GM19455 (cell line): ENCODE results near the gene RAB3IL1.
A peak's percentile ranks its signal among the peaks of the same experiment; 100 is the strongest.

Source experiments
- ATAC-seq: cut with Tn5 transposase; IDR thresholded peaks from one replicate; pipeline ENCODE4 v1.9.1; 2021; ENCODE audit not compliant: unreplicated experiment

Gene RAB3IL1

GRCh38 chr11:61905801-61906521 is 11.4 kb downstream of the RAB3IL1 start:
- ATAC-seq = no peak

GRCh38 chr11:61905067-61905696 is 12.2 kb downstream of the RAB3IL1 start:
- no peak for ATAC-seq

- ATAC-seq = no peak
These were observed 12.8 kb downstream of the RAB3IL1 start for GRCh38 chr11:61904539-61905048.

DNA sequence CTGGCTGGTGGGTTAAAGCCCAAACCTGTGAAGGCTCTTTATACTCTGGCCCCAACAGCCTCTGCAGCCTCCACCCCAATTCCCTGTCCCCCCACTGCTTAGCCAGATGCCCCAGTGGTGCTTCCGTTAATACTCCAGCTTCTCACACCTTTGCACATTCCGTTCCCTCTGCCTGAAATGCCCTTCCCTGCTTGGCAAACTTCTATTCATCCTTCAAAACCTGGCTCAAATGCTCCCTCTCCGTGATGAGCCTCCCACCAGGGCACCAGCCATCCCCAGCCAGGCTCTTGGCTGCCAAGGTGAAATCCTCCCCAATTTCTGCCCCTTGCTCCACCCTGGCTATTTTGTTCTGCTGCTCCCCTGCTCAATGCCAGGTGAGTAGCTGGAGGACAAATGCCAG is 13.5 kb downstream of the RAB3IL1 start:
- ATAC-seq = no peak

- no peak for ATAC-seq
These were observed 15.1 kb downstream of the RAB3IL1 start for GRCh38 chr11:61902313-61902712.

GRCh38 chr11:61901397-61901796 is 16.0 kb downstream of the RAB3IL1 start:
- no peak for ATAC-seq

- ATAC-seq = no peak
These were observed 17.1 kb downstream of the RAB3IL1 start for GRCh38 chr11:61900251-61900650.

DNA sequence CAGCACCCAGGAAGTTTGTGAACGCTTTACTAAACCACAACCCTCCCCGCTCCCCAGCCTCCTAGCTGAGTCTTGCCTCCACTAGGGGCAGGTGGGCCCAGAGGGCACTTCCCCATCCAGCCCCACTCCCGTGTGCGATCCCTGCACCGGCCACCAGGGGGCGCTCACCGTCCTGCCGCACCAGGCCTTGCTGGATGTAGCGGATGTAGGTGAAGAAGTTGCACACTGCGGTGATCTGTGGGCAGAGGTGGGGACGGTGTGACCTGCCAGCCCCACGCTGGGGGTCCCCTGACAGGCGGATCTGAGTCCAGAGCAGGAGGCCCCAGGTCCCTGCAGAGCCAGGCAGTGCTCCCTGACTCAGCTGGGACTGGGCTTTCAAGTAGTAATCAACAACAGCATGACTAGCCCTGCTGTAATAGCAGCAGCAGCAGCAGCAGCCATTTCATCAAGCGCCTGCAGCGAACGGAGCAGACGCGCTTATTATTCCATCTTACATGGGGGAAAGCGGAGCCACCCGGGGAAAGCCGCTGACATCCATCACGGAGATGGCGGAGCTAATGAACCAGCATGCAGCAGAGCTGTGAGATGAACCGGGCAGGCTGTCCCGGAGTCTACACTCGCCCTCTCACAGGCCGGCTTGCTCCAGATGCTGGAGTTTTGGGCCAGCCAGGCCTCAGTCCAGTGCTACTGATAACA is 18.1 kb downstream of the RAB3IL1 start:
- ATAC-seq = peak; percentile 77

GRCh38 chr11:61898247-61898582 is 19.2 kb downstream of the RAB3IL1 start:
- ATAC-seq = no peak

GRCh38 chr11:61897387-61898246 is 19.7 kb downstream of the RAB3IL1 start:
- ATAC-seq = no peak

DNA sequence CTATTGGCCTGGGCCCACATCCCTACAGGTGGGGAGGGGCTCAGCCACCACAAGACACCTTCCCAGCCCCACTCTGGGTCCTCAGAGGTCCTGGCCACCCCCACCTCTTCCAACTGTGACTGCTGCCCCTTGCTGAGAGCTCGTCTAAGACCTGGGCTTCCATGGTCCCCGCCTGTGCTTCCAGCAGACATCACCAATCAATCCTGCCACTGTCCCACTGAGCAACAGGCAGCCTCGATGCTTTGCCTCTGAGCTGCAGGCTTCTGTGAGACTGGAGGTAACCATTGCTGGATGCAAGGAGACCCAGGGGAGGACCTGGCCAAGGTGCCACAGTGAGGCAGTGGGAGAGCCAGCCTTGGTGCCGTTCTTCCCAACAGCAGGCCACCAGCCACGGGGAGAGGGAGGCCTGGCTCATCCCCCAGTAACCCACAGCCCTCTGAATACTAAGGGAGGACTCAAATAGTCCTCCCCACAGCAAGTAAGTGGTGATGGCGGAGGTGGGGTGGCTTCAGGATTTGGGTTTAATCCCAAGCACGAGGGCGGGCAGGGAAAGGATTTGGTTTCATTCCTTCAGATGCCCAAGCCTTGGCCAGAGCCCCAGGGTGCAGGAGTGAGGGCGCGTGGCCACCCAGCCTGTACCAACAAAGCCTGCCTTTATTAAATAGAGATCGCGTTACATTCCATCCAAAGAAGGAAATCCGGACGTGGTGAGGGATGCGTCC is 20.5 kb downstream of the RAB3IL1 start:
- ATAC-seq = no peak

- ATAC-seq = no peak
These were observed 21.7 kb downstream of the RAB3IL1 start for GRCh38 chr11:61895718-61896059.

GRCh38 chr11:61895046-61895717 is 22.2 kb downstream of the RAB3IL1 start:
- no peak for ATAC-seq

GRCh38 chr11:61893981-61894380 is 23.4 kb downstream of the RAB3IL1 start:
- ATAC-seq = no peak

DNA sequence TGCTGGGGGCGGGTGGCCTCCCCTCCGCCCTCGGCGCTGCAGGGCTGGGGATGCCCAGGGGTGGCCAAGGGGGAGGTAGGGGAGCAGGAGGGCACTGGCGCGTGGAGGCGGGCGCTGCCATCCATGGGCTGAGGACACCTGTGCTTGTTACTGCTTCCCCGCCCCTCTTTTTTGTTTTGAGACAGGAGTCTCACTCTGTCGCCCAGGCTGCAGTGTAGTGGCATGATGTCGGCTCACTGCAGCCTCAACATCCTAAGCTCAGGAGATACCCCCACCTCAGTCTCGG is 25.3 kb downstream of the RAB3IL1 start:
- peak; percentile 40 for ATAC-seq

- peak; percentile 68 for ATAC-seq
These were observed 25.9 kb downstream of the RAB3IL1 start, which contains the start of gene FADS3 for GRCh38 chr11:61891331-61892084. FADS3 (minus strand) TSS chr11:61891545; CDS start chr11:61891381, 164 bp downstream.

GRCh38 chr11:61890529-61891330 is 26.6 kb downstream of the RAB3IL1 start:
- peak; percentile 26 for ATAC-seq

- ATAC-seq = no peak
These were observed 27.5 kb downstream of the RAB3IL1 start for GRCh38 chr11:61889831-61890230.

DNA sequence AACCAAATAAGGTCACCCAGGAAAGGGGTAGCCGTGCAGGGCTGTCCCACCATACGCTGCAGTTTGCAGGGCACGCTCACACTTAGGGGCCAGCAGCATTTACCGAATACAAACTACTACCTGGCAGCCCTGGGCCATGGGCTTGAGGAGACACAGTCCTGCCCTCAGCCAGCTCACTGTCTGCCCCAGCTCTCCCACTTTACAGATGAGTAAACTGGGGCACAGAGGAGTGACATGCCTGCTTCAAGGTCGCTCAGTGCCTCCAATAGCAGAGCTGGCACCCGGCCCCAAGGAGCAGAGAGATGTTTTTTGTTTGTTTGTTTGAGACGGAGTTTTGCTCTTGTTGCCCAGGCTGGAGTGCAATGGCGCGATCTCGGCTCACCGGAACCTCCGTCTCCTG is 28.8 kb downstream of the RAB3IL1 start:
- no peak for ATAC-seq
